Spleen (tissue), 7 donors: ENCODE results near the gene ACTN1.
"Not testable (repeated sequence)": the region's sequence is repeated elsewhere in the genome, so short reads cannot be mapped to it uniquely, and the experiment has no call there.

Experiments used
- CTCF ChIP-seq, 11 experiments: fragments of 200-600 bp in 7 of 11; fragments of 450-650 bp in 4 of 11; sonication (generic) in 4 of 11; IDR thresholded peaks in 8 of 11; conservative IDR thresholded peaks in 3 of 11; 1 replicate in 7 of 11; 2 replicates in 4 of 11; pipeline versions ENCODE4 v1.4.0 to v1.8.0; 2016 to 2021; ENCODE audit warnings: antibody characterized with exemption in 11 of 11, inconsistent platforms in 4 of 11, mild to moderate bottlenecking in 1 of 11
- POLR2A ChIP-seq, 3 donors: fragments of 450-650 bp; IDR thresholded peaks; one replicate each; pipeline ENCODE4 v1.5.1; 2017; ENCODE audit warnings: antibody characterized with exemption in 3 of 3, mild to moderate bottlenecking in 1 of 3
- POLR2AphosphoS5 ChIP-seq, 3 donors: sonication (generic); formaldehyde crosslinking; IDR thresholded peaks; one replicate each; pipeline ENCODE4 v1.5.1; 2017; ENCODE audit warnings: antibody characterized with exemption in 3 of 3
- donor health status: DM: no; HTN: no; CAD: no; lungs with moderate emphysema.
- donor health status: DM: no; HTN: no; CAD: no.
- donor health status: DM: no; HTN: no; CAD: no.

GRCh38 chr14:68852493-68852892 is 126.6 kb downstream of the ACTN1 start:
- TF ChIP-seq CTCF (IDR thresholded peaks at IDR 0.05 in 8 of 11, conservative IDR thresholded peaks at IDR 0.05 in 3 of 11); POLR2A (IDR thresholded peaks at IDR 0.05); POLR2AphosphoS5 (IDR thresholded peaks at IDR 0.05): not testable (repeated sequence)
